K562 treated with DMSO at 1 percent for 12 hours (cell line): Measurements from ENCODE around the gene PTPRA. TPM values are rescaled to one million over a fixed set of nuclear protein-coding genes. Genes with fewer than 3 reads are reported as not detected.

ENCODE experiments used
- total RNA-seq: library from RNA; unstranded; fragments of 300-600 nt; gene quantifications from 2 replicates; pipeline ENCODE4 v1.2.3, GENCODE V29; 2022; ENCODE audit not compliant: insufficient read depth

The PTPRA gene
- 18.4 and 37.8 TPM in 2 replicates for total RNA-seq

GRCh38 chr20:2873010-2873746 is at the start of gene PTPRA:
TSS of gene PTPRA (plus strand) at chr20:2873481. CDS start at chr20:2964278, 90,797 bp downstream.

GRCh38 chr20:2840138-2840966 is 32.9 kb upstream of the PTPRA start, which contains the start of the genes PCED1A and VPS16:
TSS of gene PCED1A (minus strand) at chr20:2840655. CDS start at chr20:2839912, 743 bp downstream.
TSS of gene VPS16 (plus strand) at chr20:2840745. CDS start at chr20:2840775, 30 bp downstream.

GRCh38 chr20:3043322-3043721 is 170.0 kb downstream of the PTPRA start, which contains the start of gene GNRH2:
TSS of gene GNRH2 (plus strand) at chr20:3043622. CDS start at chr20:3044415, 793 bp downstream.

GRCh38 chr20:3045816-3046676 is 172.8 kb downstream of the PTPRA start, which contains the start of gene MRPS26:
TSS of gene MRPS26 (plus strand) at chr20:3046052. CDS start at chr20:3046069, 17 bp downstream.

GRCh38 chr20:3071610-3072529 is 198.6 kb downstream of the PTPRA start, which contains the start of gene OXT:
TSS of gene OXT (plus strand) at chr20:3071620. CDS start at chr20:3071656, 36 bp downstream.

GRCh38 chr20:3084283-3084985 is 211.2 kb downstream of the PTPRA start, which contains the start of gene AVP:
TSS of gene AVP (minus strand) at chr20:3084724. CDS start at chr20:3084674, 50 bp downstream.

Other genes with a start within 250 kb of the PTPRA start
- gene NOP56, start 220.8 kb upstream of the PTPRA start, total RNA-seq, result 59.1 and 93.3 TPM in 2 replicates
- 84.6 and 85.4 TPM in 2 replicates for gene IDH3B, start 209.3 kb upstream of the PTPRA start, total RNA-seq
- 0.28 TPM in 1 of 2 replicates, not detected in the other for gene EBF4, start 180.7 kb upstream of the PTPRA start, total RNA-seq
- 0.60 TPM in 1 of 2 replicates, not detected in the other for gene CPXM1, start 72.9 kb upstream of the PTPRA start, total RNA-seq
- gene C20orf141, start 58.5 kb upstream of the PTPRA start, total RNA-seq, result not detected in 2 replicates
- gene TMEM239, start 57.1 kb upstream of the PTPRA start, total RNA-seq, result not detected in 2 replicates
- gene PCED1A, start 32.8 kb upstream of the PTPRA start, total RNA-seq, result 10.0 and 13.4 TPM in 2 replicates
- 29.4 and 40.8 TPM in 2 replicates for gene VPS16, start 32.7 kb upstream of the PTPRA start, total RNA-seq
- not detected in 2 replicates for gene GNRH2, start 170.1 kb downstream of the PTPRA start, total RNA-seq
- 29.3 and 32.7 TPM in 2 replicates for gene MRPS26, start 172.6 kb downstream of the PTPRA start, total RNA-seq
- not detected in 2 replicates for gene OXT, start 198.1 kb downstream of the PTPRA start, total RNA-seq
- not detected in 2 replicates for gene AVP, start 211.2 kb downstream of the PTPRA start, total RNA-seq